A549 (cell line): ENCODE measurements around the gene CST4. TPM values are rescaled to one million over a fixed set of nuclear protein-coding genes. Genes with fewer than 3 reads are reported as not detected.

ENCODE experiments used
- ATAC-seq, 2 experiments: fragments of 200-7000 bp in 1 of 2; fragments of >200 bp in 1 of 2; cut with Nextera tagmentation in 1 of 2; cut with Tn5 transposase in 1 of 2; 3 replicates each; pipeline versions ENCODE4 v1.8.0 to v1.9.1; 2018 to 2020; ENCODE audit warnings: mild to moderate bottlenecking in 1 of 2, moderate library complexity in 1 of 2
- CTCF ChIA-PET: fragments of 300-600 bp; sonication (Branson Sonifier 250); formaldehyde crosslinking; extraction: SDS; loops from one replicate; lab custom pipeline; 2021; ENCODE audit warnings: antibody characterized with exemption, inconsistent platforms; lab: Yijun Ruan, JAX
- POLR2A ChIA-PET: fragments of 350-600 bp; formaldehyde crosslinking; extraction: SDS; loops from one replicate; lab custom pipeline; 2021; ENCODE audit warnings: antibody characterized with exemption, inconsistent platforms; lab: Yijun Ruan, JAX
- DNase-seq, 2 experiments: peaks; one replicate each; pipeline versions ENCODE4 v3.0.0 to v3.0.0-alpha.2; 2011 to 2016; ENCODE audit warnings: low read depth in 1 of 2, low spot score in 1 of 2
- FAIRE-seq: peaks from 2 replicates; lab custom pipeline; 2011; peaks lifted over from hg19 to GRCh38; lab: Jason Lieb, UNC
- H3K27ac ChIP-seq, 2 experiments: fragments of >200 bp; sonication (Bioruptor Twin); formaldehyde crosslinking; 3 replicates each; pipeline ENCODE4 v1.5.1; 2016 to 2017
- H3K4me1 ChIP-seq: fragments of >200 bp; sonication (Bioruptor Twin); formaldehyde crosslinking; 3 replicates; pipeline ENCODE4 v1.6.1; 2016
- H3K4me2 ChIP-seq: fragments of >200 bp; sonication (Bioruptor Twin); formaldehyde crosslinking; 3 replicates; pipeline ENCODE4 v1.6.1; 2016
- H3K4me3 ChIP-seq: fragments of >200 bp; sonication (Bioruptor Twin); formaldehyde crosslinking; 3 replicates; pipeline ENCODE4 v1.5.1; 2016
- H3K9me3 ChIP-seq: fragments of >200 bp; sonication (Bioruptor Twin); formaldehyde crosslinking; 3 replicates; pipeline ENCODE4 v1.6.1; 2016
- CBX2 ChIP-seq: fragments of 200-600 bp; sonication (generic); IDR thresholded peaks from 2 replicates; pipeline ENCODE4 v1.6.1; 2016; ENCODE audit warnings: low read depth, mild to moderate bottlenecking, borderline replicate concordance
- CEBPB ChIP-seq, 2 experiments: fragments of >200 bp in 1 of 2; sonication (Bioruptor Twin) in 1 of 2; formaldehyde crosslinking in 1 of 2; IDR thresholded peaks; 2 replicates each; pipeline ENCODE4 v1.6.1; 2012 to 2016
- CHD4 ChIP-seq: fragments of 200-600 bp; sonication (generic); IDR thresholded peaks from 2 replicates; pipeline ENCODE4 v1.6.1; 2016; ENCODE audit warnings: antibody characterized with exemption, mild to moderate bottlenecking, borderline replicate concordance
- EHF ChIP-seq: fragments of 250-450 bp; sonication (Bioruptor Pico); IDR thresholded peaks from 2 replicates; pipeline ENCODE4 v1.5.0; 2020; ENCODE audit warnings: mild to moderate bottlenecking
- EHMT2 ChIP-seq: fragments of 200-600 bp; sonication (generic); IDR thresholded peaks from 2 replicates; pipeline ENCODE4 v1.6.1; 2016; ENCODE audit warnings: antibody characterized with exemption, low read depth, mild to moderate bottlenecking, moderate library complexity
- EP300 ChIP-seq, 2 experiments: fragments of >200 bp; sonication (Bioruptor Twin); formaldehyde crosslinking; IDR thresholded peaks; 2 replicates in 1 of 2; 3 replicates in 1 of 2; pipeline ENCODE4 v1.6.1; 2016 to 2017
- FOSL2 ChIP-seq, 2 experiments: fragments of 450-650 bp in 1 of 2; fragments of >200 bp in 1 of 2; sonication (Bioruptor Twin) in 1 of 2; formaldehyde crosslinking; IDR thresholded peaks; 2 replicates each; pipeline versions ENCODE4 v1.5.0 to v1.6.1; 2016 to 2020; ENCODE audit warnings: mild to moderate bottlenecking in 1 of 2, moderate library complexity in 1 of 2
- GATA3 ChIP-seq: IDR thresholded peaks from 2 replicates; pipeline ENCODE4 v1.6.1; 2012; ENCODE audit warnings: borderline replicate concordance
- HDAC2 ChIP-seq: fragments of 200-600 bp; sonication (generic); IDR thresholded peaks from 2 replicates; pipeline ENCODE4 v1.6.1; 2016
- HOXB5 ChIP-seq: fragments of 250-450 bp; sonication (Bioruptor Pico); IDR thresholded peaks from 2 replicates; pipeline ENCODE4 v1.5.0; 2020; ENCODE audit warnings: mild to moderate bottlenecking, moderate library complexity
- JUNB ChIP-seq: fragments of >200 bp; sonication (Bioruptor Twin); formaldehyde crosslinking; IDR thresholded peaks from 2 replicates; pipeline ENCODE4 v1.6.1; 2016
- MAFK ChIP-seq: fragments of 450-650 bp; IDR thresholded peaks from 2 replicates; pipeline ENCODE4 v1.6.1; 2014; ENCODE audit not compliant: partially characterized antibody
- MYC ChIP-seq: IDR thresholded peaks from 2 replicates; pipeline ENCODE4 v1.6.1; 2012; ENCODE audit warnings: mild to moderate bottlenecking, inconsistent platforms, low read length, improper control_type of control experiment, borderline replicate concordance
- NR3C1 ChIP-seq: fragments of >200 bp; sonication (Bioruptor Twin); formaldehyde crosslinking; IDR thresholded peaks from 3 replicates; pipeline ENCODE4 v1.6.1; 2017
- RAD21 ChIP-seq, 2 experiments: fragments of >200 bp in 1 of 2; sonication (Bioruptor Twin) in 1 of 2; formaldehyde crosslinking in 1 of 2; IDR thresholded peaks in 1 of 2; conservative IDR thresholded peaks in 1 of 2; 2 replicates in 1 of 2; 3 replicates in 1 of 2; pipeline ENCODE4 v1.6.1; 2012 to 2018; ENCODE audit warnings: inconsistent platforms in 1 of 2
- RCOR1 ChIP-seq: fragments of 150-350 bp; IDR thresholded peaks from 2 replicates; pipeline ENCODE4 v1.6.1; 2014; ENCODE audit warnings: antibody characterized with exemption, low read length, low read depth
- RFX5 ChIP-seq: fragments of 450-650 bp; IDR thresholded peaks from 2 replicates; pipeline ENCODE4 v1.7.1; 2014; ENCODE audit warnings: antibody characterized with exemption, mild to moderate bottlenecking, moderate library complexity
- SMC3 ChIP-seq: fragments of >200 bp; sonication (Bioruptor Twin); formaldehyde crosslinking; IDR thresholded peaks from 3 replicates; pipeline ENCODE4 v1.6.1; 2018; ENCODE audit warnings: inconsistent platforms
- SREBF2 ChIP-seq: fragments of 450-650 bp; IDR thresholded peaks from 2 replicates; pipeline ENCODE4 v1.6.1; 2014; ENCODE audit warnings: mild to moderate bottlenecking, moderate library complexity
- TFCP2L1 ChIP-seq: fragments of 250-450 bp; sonication (Bioruptor Pico); IDR thresholded peaks from 2 replicates; pipeline ENCODE4 v1.5.0; 2021; ENCODE audit warnings: mild to moderate bottlenecking
- TP53 ChIP-seq: fragments of 250-450 bp; sonication (Bioruptor Pico); IDR thresholded peaks from 2 replicates; pipeline ENCODE4 v1.5.0; 2021; ENCODE audit warnings: mild to moderate bottlenecking, moderate library complexity
- ZC3H11A ChIP-seq: fragments of 450-650 bp; IDR thresholded peaks from 2 replicates; pipeline ENCODE4 v1.6.1; 2014; ENCODE audit warnings: antibody characterized with exemption, mild to moderate bottlenecking
- ZFP36 ChIP-seq: fragments of 450-650 bp; IDR thresholded peaks from 2 replicates; pipeline ENCODE4 v1.6.1; 2014; ENCODE audit warnings: borderline replicate concordance; ENCODE audit not compliant: partially characterized antibody
- ZNF302 ChIP-seq: fragments of 250-450 bp; sonication (Bioruptor Pico); IDR thresholded peaks from 2 replicates; pipeline ENCODE4 v1.9.0; 2021; ENCODE audit warnings: inconsistent platforms, mild to moderate bottlenecking, moderate library complexity
- WGBS: methylation state at CpG from one replicate; pipeline ENCODE4 v1.1.6; 2017; ENCODE audit errors: missing lambda C conversion rate; 5-methylcytosine and 5-hydroxymethylcytosine counted together
- polyA plus RNA-seq, 4 experiments: library from polyadenylated mRNA; depleted of rRNA in 3 of 4; stranded (reverse); fragments of >200 nt; fragmentation: RNase III in 1 of 4; extraction: RNeasy Plus Mini Kit Qiagen cat#74134 plus additional on column Dnase treatment in 1 of 4; gene quantifications; 2 replicates in 3 of 4; 3 replicates in 1 of 4; pipeline ENCODE4 v1.2.3, GENCODE V29; 2011 to 2017
- TF ChIP-seq, protein P1 (sequence below): fragments of >200 bp; sonication (Bioruptor Twin); formaldehyde crosslinking; IDR thresholded peaks from 3 replicates; pipeline ENCODE4 v1.6.1; 2016
- TF ChIP-seq, protein P2 (sequence below): IDR thresholded peaks from 2 replicates; pipeline ENCODE4 v1.6.1; 2012

Gene CST4
- polyA plus RNA-seq, 2 of the 4 experiments (the other 2 are of a cell fraction): not detected

DNA sequence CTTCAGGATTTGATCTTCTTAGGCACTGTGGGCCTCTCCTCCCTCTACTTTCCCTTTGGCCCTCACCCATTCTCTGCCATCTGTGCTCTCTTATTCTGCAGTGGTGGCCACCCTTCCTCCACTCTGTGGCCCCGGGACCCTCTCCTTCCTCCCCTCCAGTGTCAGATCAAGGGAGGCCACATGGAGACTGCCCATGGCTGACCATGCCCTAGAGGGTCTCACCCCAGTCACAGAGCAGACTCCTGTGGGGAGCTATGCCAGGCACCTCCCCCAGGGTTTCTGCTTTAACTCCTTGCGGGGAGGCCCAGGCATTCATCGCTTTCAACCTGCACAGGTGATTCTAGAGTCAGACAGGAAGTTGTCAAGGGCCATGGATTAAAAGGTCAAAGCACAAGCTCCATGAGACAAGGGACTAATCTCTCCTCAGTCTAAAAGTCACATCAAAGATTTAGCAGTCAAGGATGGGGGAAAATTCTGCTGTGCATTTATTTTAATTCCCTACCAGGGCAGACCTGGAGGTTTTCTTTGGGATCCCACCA is 35.4 kb downstream of the CST4 start:
- Histone ChIP-seq H3K9me3 (no peaks in the 10 kb centered on the region), H3K4me3 (no peak overlapping the region), H3K4me2 (no peak overlapping the region), H3K4me1 (peaks cover 1% of the 10 kb centered on the region; the same call in 1 of the 3 replicates), H3K27ac (no peak overlapping the region)
- 89% methylated on average over 3 of the region's 3 CpGs for WGBS
- ATAC-seq (no peak), FAIRE-seq (no peak), DNase-seq (no peak)
- ChIA-PET CTCF (interaction anchor here (1.2 to 6.5 kb wide), 3 partner anchors 9 to 217 kb away, joined by 3 to 41 read pairs (median 3); no protein-coding TSS in a partner anchor), POLR2A (no interaction called here)
- TF ChIP-seq RCOR1 (no peak), TFCP2L1 (CRISPR knock-in tag) (no peak), RFX5 (no peak), SMC3 (no peak), CEBPB (IDR thresholded peaks at IDR 0.05) (no peak), EHF (CRISPR knock-in tag) (no peak), MAFK (no peak), CHD4 (no peak), HOXB5 (CRISPR knock-in tag) (no peak), EHMT2 (no peak), TP53 (CRISPR knock-in tag) (no peak), ZFP36 (no peak)
- TF ChIP-seq, protein P1, sequence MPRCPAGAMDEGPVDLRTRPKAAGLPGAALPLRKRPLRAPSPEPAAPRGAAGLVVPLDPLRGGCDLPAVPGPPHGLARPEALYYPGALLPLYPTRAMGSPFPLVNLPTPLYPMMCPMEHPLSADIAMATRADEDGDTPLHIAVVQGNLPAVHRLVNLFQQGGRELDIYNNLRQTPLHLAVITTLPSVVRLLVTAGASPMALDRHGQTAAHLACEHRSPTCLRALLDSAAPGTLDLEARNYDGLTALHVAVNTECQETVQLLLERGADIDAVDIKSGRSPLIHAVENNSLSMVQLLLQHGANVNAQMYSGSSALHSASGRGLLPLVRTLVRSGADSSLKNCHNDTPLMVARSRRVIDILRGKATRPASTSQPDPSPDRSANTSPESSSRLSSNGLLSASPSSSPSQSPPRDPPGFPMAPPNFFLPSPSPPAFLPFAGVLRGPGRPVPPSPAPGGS: no peak

GRCh38 chr20:23652926-23653325 is 35.9 kb downstream of the CST4 start:
- no peak for ATAC-seq
- CTCF ChIA-PET: interaction anchor here (1.2 to 6.5 kb wide), 2 partner anchors 15 to 217 kb away, joined by 3 to 41 read pairs; no protein-coding TSS in a partner anchor
- no peak overlapping the region for H3K27ac ChIP-seq

DNA sequence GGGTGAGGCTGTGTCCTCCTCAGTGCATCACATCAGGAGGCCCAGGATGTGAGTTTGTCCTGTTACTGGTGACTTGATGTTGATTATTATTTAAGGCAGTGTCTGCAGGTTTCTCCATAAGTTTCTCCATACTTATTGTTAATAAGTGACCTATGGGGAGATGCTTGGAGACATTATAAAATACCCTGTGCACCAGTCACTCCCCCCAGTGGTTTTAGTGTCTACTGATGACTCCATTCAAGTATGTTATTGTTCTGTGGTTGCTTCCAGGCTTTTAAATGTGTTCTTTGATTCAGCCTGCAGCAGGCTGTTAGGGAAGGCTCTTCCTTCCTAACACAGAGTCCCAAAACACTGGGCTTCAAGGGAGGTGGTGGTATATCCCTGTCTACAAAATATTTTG is 36.5 kb downstream of the CST4 start:
- DNase-seq: no peak
- Histone ChIP-seq H3K4me2 (no peak overlapping the region), H3K9me3 (no peaks in the 10 kb centered on the region), H3K4me3 (no peak overlapping the region), H3K27ac (no peak overlapping the region), H3K4me1 (no peaks in the 10 kb centered on the region)
- TF ChIP-seq RAD21 (conservative IDR thresholded peaks at IDR 0.05 in 1 of 2, IDR thresholded peaks at IDR 0.05 in 1 of 2): no peak
- TF ChIP-seq JUNB: no peak
- TF ChIP-seq FOSL2 (IDR thresholded peaks at IDR 0.05): no peak
- no peak for TF ChIP-seq FOSL2 (CRISPR knock-in tag; IDR thresholded peaks at IDR 0.05)
- no peak for TF ChIP-seq RFX5
- TF ChIP-seq ZC3H11A: no peak
- TF ChIP-seq GATA3: no peak
- TF ChIP-seq TFCP2L1 (CRISPR knock-in tag): no peak
- TF ChIP-seq SREBF2: no peak
- TF ChIP-seq EP300 (IDR thresholded peaks at IDR 0.05): no peak
- TF ChIP-seq NR3C1: no peak
- no peak for TF ChIP-seq CHD4
- no peak for TF ChIP-seq MYC
- ChIA-PET POLR2A (no interaction called here), CTCF (interaction anchor here (0.8 to 6.5 kb wide), 3 partner anchors 8 to 216 kb away, joined by 3 to 41 read pairs (median 3); no protein-coding TSS in a partner anchor)
- ATAC-seq: no peak; a peak in 1 of 6 replicates
- no peak for FAIRE-seq

More at GRCh38 chr20:23652926-23653325, 35.9 kb downstream of the CST4 start:
- no peaks in the 10 kb centered on the region for H3K4me1 ChIP-seq
- WGBS: 29% methylated on average over 1 of the region's 2 CpGs
- POLR2A ChIA-PET: no interaction called here
- no peak overlapping the region for H3K4me2 ChIP-seq
- H3K4me3 ChIP-seq: no peak overlapping the region
- DNase-seq: no peak
- no peak for FAIRE-seq
- no peak for TF ChIP-seq HDAC2
- no peak for TF ChIP-seq CBX2
- TF ChIP-seq EHMT2: no peak
- TF ChIP-seq, protein P2, sequence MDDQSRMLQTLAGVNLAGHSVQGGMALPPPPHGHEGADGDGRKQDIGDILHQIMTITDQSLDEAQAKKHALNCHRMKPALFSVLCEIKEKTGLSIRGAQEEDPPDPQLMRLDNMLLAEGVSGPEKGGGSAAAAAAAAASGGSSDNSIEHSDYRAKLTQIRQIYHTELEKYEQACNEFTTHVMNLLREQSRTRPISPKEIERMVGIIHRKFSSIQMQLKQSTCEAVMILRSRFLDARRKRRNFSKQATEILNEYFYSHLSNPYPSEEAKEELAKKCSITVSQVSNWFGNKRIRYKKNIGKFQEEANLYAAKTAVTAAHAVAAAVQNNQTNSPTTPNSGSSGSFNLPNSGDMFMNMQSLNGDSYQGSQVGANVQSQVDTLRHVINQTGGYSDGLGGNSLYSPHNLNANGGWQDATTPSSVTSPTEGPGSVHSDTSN: no peak
- TF ChIP-seq ZNF302 (CRISPR knock-in tag): no peak
- H3K9me3 ChIP-seq: no peaks in the 10 kb centered on the region
